ENCODE data around the gene ZNF621.
"Not testable (repeated sequence)": the region's sequence is repeated elsewhere in the genome, so short reads cannot be mapped to it uniquely, and the experiment has no call there.

Gene ZNF621

DNA sequence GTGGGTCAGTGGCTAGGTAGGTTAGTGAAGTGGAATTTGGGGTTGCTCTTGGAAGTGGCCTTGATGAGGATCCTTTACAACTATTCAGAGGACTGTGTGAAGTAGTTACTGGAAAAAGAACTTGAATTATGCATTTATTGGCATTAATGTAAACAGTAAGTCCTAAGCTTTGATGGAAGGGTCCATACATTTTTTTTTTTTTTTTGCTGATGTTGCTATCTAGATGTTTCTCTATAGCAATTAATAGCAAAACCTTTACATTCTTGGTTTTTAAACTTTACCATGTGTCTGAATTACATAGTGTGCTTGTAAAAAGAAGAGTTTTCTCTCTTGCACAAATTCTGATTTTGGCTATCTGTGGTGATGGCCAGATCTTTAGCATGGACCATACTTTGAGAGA is 9.5 kb downstream of the ZNF621 start:
- DNase-seq (ENCODE audit: low read depth in 4 of 4, low spot score in 1 of 4): no peak

GRCh38 chr3:40546816-40547215 is 22.1 kb downstream of the ZNF621 start:
- DNase-seq (ENCODE audit: low read depth in 4 of 4, low spot score in 1 of 4): no peak

GRCh38 chr3:40550167-40550566 is 25.4 kb downstream of the ZNF621 start:
- no peak for DNase-seq (ENCODE audit: low read depth in 4 of 4, low spot score in 1 of 4)

DNA sequence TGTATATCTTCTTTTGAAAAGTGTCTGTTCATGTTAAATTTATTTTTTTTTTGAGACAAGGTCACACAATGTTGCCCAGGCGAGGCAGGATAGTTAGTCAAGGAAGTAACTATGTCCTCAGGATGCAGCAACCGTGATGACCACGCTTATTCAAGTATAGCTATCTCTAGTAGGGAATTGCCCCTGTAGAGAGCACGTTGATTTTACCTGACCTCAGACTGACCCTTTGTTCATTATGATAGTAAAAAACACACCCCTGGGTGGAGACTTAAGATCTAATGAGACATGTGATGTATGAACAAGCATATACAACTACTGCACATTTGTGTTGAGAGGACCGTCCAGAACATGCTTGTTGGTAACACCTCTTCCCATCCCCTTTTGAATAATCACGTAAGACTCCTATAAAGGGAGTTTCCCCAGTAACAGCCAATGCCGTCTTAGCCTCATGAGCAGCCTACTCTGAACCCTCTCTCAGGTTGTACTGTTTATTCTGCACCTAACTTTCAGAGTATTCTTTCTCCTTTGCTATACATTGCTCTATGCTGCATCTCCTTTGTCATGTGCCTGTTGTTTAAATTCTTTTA is 32.9 kb downstream of the ZNF621 start:
- no peak for DNase-seq (ENCODE audit: low read depth in 4 of 4, low spot score in 1 of 4)

DNA sequence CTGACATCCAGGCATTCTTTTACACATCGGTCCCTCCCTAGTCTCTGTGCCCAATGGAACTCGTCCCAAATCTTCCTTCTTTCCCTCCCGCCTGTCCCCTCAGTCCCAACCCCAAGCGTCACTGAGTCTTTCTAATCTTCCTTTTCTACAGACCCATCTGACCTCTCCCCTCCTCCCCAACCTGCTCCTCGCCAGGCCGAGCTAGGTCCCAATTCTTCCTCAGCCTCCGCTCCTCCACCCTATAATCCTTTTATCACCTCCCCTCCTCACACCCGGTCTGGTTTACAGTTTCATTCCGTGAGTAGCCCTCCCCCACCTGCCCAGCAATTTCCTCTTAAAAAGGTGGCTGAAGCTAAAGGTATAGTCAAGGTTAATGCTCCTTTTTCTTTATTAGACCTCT is 37.7 kb downstream of the ZNF621 start:
- not testable (repeated sequence) for DNase-seq (ENCODE audit: low read depth in 4 of 4, low spot score in 1 of 4)

GRCh38 chr3:40565629-40566028 is 40.9 kb downstream of the ZNF621 start:
- DNase-seq (ENCODE audit: low read depth in 4 of 4, low spot score in 1 of 4): not testable (repeated sequence)

DNA sequence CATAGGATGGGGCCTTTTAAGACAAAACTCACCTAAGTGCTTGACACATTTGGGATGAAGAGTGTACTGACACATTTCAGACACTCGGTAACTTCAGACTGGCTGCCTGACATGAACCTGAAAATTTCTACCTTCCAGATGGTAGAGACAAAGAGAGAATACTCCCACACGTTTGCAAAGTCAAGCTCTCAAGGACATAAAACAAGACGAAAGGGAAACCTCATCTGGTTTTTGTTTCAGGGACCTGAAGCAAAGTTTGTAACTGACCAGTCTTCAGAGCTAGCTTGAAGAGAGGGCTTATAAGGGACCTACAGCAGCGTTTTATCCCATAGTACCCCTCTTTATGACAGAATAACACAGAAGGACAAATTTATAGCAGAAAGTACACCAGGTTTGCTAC is 41.9 kb downstream of the ZNF621 start:
- no peak for DNase-seq (ENCODE audit: low read depth in 4 of 4, low spot score in 1 of 4)

DNA sequence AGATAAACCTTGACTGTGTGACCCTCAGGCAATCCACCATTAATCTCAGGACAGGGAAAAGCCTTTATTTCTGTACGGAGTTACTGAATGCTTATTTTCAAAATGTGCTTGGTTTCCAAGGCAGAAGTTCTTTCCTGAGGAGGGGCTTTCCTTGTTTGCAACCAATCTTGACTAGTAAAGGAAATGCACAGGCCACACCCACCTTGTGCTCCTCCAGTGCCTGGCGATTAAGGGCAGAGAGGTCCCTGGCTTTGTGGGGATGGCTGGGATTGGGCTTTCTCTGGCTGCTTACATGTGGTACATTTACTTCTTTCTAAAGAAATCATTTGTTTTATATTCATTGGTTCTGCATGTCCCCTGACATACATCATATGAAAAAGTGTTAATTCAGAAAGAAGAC is 47.8 kb downstream of the ZNF621 start:
- DNase-seq (ENCODE audit: low read depth in 4 of 4, low spot score in 1 of 4): no peak

DNA sequence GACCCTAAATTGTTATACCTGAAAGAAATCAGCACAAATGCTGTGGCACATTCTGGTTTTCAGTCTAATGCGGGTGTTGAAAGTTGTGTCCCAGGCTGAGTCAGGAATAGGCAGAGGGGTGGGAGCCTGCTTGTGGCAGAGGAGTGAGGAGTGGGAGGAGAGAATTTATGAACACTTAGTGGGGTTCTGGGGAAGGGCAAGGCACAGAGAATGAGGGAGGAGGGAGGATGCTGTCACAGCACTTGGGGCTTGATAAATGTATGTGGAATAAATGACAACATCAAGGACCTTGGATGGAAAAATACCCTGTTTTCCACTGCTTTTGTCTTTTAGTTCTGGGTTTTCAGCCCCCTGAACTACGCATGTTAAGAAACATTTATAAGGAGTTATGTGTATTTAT is 49.3 kb downstream of the ZNF621 start:
- no peak for DNase-seq (ENCODE audit: low read depth in 4 of 4, low spot score in 1 of 4)

DNA sequence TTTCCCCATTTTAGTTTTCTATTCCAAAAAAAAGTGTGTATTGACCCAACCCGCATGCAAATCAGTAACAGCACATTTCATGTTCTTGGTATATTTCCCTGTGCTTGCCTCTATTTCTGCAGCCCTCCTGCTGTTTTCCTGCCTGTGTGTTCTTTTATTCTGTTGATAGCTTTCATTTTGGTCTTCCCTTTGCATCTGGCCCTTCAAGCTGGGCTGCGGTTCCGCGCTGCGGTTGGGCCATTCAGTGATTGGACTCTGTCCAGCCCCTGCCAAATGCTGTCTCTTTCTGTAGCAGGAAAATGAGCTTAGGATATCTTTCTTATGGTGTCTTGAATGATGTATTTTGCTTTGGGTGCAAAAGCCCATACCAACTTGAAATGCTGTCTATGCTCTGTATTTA is 49.9 kb downstream of the ZNF621 start:
- DNase-seq (ENCODE audit: low read depth in 4 of 4, low spot score in 1 of 4): no peak

DNA sequence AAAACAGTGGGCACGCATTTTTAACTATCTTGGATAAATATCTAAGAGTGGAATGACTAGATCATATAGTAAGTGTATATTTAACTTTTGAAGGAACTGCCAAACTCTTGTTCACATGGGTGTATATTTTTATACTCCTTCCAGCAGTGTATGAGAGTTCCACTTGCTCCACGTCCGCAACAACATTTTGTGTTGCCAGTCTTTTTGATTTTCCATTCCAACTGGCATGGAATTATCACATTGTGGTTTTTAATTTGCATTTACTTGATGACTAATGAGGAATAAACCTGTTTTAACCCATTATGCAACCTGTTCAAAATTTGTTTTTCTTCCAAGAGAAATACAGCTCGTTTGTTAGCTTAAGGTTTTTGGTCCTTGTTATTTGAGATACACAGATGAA is 51.6 kb downstream of the ZNF621 start:
- no peak for DNase-seq (ENCODE audit: low read depth in 4 of 4, low spot score in 1 of 4)

DNA sequence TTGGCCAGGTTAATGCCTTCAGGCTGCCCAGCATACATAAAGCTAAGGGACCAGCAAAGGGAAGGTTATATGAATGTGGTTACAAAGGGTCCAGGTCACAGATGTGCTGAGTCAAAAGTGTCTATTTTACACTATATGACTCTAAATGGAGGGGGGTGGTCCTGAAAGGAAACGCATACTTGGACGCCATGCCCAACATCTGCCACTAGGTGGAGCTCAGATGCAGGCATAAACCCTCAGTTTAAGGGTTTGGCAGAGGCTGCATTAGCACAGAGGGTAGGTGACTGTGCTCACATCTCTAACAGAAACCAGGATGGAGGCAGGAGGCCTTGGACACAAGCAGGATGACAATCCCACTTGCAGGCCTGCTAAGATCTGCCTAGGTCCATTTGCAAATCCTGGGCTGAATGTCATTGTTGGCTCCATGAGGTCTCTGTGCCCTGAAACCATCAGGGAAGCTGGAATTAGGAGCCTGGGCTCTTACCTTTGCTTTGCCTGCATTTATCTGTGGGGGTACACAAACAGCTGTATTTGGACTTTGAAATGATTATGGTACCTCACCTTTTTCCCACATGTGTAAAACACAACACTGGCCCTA is 55.8 kb downstream of the ZNF621 start:
- DNase-seq (ENCODE audit: low read depth in 4 of 4, low spot score in 1 of 4): peak; percentile 29 to 46 (median 40)

DNA sequence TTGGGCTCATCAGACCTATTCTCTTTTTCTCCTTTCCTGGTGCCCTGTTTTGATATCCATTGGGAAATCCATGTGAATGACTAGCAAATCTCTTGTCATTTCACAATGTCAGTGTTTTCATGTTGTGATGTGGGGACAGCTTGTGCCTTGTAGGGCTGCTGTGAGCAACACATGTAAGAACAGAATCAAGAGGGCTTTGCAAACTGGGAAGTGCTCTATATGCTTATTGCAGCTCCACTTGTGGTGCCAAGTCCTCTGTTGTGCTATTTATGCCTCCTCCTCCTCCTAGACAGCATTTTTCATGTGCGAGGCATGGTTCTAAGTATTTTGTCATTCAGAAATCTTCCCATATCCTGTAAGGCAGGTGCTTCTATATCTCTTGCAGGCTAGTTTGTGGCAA is 56.4 kb downstream of the ZNF621 start:
- DNase-seq (ENCODE audit: low read depth in 4 of 4, low spot score in 1 of 4): no peak

DNA sequence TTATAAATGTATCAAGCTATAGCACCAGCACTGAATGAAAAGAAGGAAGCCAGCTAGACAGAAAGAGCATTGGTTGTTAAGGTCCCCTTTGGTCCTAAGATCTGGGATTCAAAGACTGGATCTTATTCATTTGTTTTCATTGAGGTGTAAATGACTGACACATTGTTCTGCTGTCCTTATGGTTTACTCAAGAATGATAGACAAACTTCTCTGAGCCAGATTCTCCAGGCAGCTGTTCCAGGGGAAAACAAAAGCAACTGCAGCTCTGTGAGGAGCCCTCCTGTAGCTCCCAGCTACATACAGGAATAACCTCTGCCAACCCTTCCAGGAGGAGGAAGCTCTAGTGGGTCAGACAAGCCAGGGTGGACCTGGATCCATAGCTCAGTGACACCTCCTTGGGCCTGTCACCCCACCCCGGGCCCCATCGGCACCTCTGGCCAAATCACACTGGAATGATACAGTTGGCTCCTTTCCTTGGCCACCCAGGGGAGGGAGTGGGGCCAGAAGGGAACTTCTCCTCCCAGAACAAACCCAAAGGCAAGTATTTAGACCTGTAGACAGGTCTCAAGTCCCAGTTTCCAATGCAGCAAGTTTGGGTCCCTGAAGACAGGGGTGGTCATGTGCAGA is 57.8 kb downstream of the ZNF621 start:
- DNase-seq (ENCODE audit: low read depth in 4 of 4, low spot score in 1 of 4): no peak

DNA sequence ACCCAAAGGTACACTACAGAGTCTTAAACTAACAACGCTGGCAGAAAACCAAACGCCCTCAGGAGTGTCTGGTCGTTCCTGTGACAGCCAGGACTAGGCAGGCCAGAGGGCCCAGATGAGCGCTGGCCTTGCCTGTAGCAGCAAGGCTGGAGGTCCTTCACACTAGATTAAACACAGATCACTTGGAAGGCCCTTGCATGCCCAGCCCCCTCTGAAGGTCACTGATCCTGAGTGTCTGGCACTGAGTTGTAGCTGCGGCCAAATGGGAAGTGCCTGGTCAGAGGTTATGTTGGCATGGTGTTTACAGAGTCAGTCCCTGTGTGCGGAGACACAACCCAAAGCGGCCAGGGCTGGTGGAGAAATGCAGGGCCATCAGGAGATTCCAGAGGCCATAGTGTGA is 58.9 kb downstream of the ZNF621 start:
- no peak for DNase-seq (ENCODE audit: low read depth in 4 of 4, low spot score in 1 of 4)

- peak; percentile 55 to 65 (median 60) for DNase-seq (ENCODE audit: low read depth in 4 of 4, low spot score in 1 of 4)
Measured at GRCh38 chr3:40584625-40585189, 59.9 kb downstream of the ZNF621 start.

GRCh38 chr3:40585381-40586016 is 60.7 kb downstream of the ZNF621 start:
- DNase-seq (ENCODE audit: low read depth in 4 of 4, low spot score in 1 of 4): no peak

GRCh38 chr3:40586901-40587300 is 62.1 kb downstream of the ZNF621 start:
- DNase-seq (ENCODE audit: low read depth in 4 of 4, low spot score in 1 of 4): no peak

DNA sequence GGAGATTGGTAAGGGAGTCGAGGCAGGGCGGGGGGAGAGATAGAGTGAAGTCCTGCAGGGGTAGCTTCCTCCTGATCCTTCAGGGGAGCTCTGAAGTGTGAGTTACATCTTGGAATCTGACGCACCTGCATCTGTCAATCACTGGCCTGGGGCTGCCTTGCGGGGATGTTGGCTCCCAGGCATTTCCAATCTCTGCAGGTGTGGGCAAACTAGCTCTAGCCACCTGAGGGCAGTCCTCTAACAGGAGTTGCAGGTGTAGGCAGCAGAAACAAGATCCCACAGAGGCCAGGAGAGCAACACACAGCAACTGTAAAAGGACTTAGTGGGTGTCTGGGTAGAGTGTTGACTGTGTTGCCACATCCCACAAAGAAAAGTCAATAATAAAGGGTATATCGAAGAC is 63.6 kb downstream of the ZNF621 start:
- DNase-seq (ENCODE audit: low read depth in 4 of 4, low spot score in 1 of 4): no peak
